GM21447 (cell line): ENCODE data around the gene MLH1.

ENCODE experiments used
- ATAC-seq: cut with Tn5 transposase; IDR thresholded peaks from one replicate; pipeline ENCODE4 v1.9.1; 2021; ENCODE audit not compliant: unreplicated experiment

Gene MLH1

GRCh38 chr3:36973139-36973538 is 20.2 kb upstream of the MLH1 start:
- ATAC-seq, result no peak

GRCh38 chr3:36981006-36981405 is 12.3 kb upstream of the MLH1 start:
- ATAC-seq, result no peak

GRCh38 chr3:36988356-36988755 is 5.0 kb upstream of the MLH1 start:
- ATAC-seq, result no peak

- no peak for ATAC-seq
These were observed 4.3 kb upstream of the MLH1 start for GRCh38 chr3:36989005-36989404.

GRCh38 chr3:36989568-36989967 is 3.8 kb upstream of the MLH1 start:
- no peak for ATAC-seq

- ATAC-seq, result no peak
These were observed 2.2 kb upstream of the MLH1 start for GRCh38 chr3:36991147-36991546.

GRCh38 chr3:36991923-36992805 is 1.2 kb upstream of the MLH1 start:
- no peak for ATAC-seq

- peak; percentile 88 for ATAC-seq
These were observed 452 bp upstream of the MLH1 start, which contains the start of gene EPM2AIP1 for GRCh38 chr3:36992806-36993325. EPM2AIP1 (minus strand) TSS chr3:36993131; CDS start chr3:36993077, 54 bp downstream.

- no peak for ATAC-seq
These were observed 21.3 kb downstream of the MLH1 start for GRCh38 chr3:37014620-37015019.

- ATAC-seq, result no peak
These were observed 22.3 kb downstream of the MLH1 start for GRCh38 chr3:37015642-37016041.

- ATAC-seq, result no peak
These were observed 23.6 kb downstream of the MLH1 start for GRCh38 chr3:37016903-37017302.

GRCh38 chr3:37017683-37018082 is 24.4 kb downstream of the MLH1 start:
- ATAC-seq, result no peak

GRCh38 chr3:37024092-37024491 is 30.8 kb downstream of the MLH1 start:
- no peak for ATAC-seq

- ATAC-seq, result no peak
These were observed 31.6 kb downstream of the MLH1 start for GRCh38 chr3:37024820-37025405.

GRCh38 chr3:37025561-37026335 is 32.4 kb downstream of the MLH1 start:
- no peak for ATAC-seq

GRCh38 chr3:37026851-37027250 is 33.5 kb downstream of the MLH1 start:
- ATAC-seq, result no peak

- ATAC-seq, result no peak
These were observed 35.0 kb downstream of the MLH1 start for GRCh38 chr3:37028329-37028728.

GRCh38 chr3:37029111-37029510 is 35.8 kb downstream of the MLH1 start:
- ATAC-seq, result no peak

GRCh38 chr3:37029516-37030163 is 36.3 kb downstream of the MLH1 start:
- no peak for ATAC-seq

- ATAC-seq, result no peak
These were observed 37.3 kb downstream of the MLH1 start for GRCh38 chr3:37030588-37030987.

- no peak for ATAC-seq
These were observed 37.9 kb downstream of the MLH1 start for GRCh38 chr3:37031096-37031682.
